A549 treated with DMSO at 1 μM for 4 hours (cell line): Measurements from ENCODE around the gene HIVEP3. TPM values are rescaled to one million over a fixed set of nuclear protein-coding genes. Genes with fewer than 3 reads are reported as not detected.

ENCODE experiments used
- total RNA-seq: library from RNA; stranded (reverse); fragments of 200-300 nt; extraction: Qiagen RNA extraction; gene quantifications from 5 replicates; pipeline ENCODE4 v1.2.3, GENCODE V29; 2022; ENCODE audit warnings: low read depth

HIVEP3 gene
- 2.6 to 3.4 TPM (median 2.9 TPM) in 5 replicates for total RNA-seq

GRCh38 chr1:41918450-41919043 is at the start of gene HIVEP3:
HIVEP3 (minus strand) TSS chr1:41918922.

GRCh38 chr1:41484402-41485241 is 434.1 kb downstream of the HIVEP3 start, which contains the start of gene EDN2:
EDN2 (minus strand) TSS chr1:41484683; CDS start chr1:41484601, 82 bp downstream.

Other genes starting within 250 kb of the HIVEP3 start
- 0.21 to 0.45 TPM in 2 of 5 replicates, not detected in the others for gene GUCA2B, start 234.5 kb upstream of the HIVEP3 start, total RNA-seq
- gene GUCA2A, start 245.8 kb upstream of the HIVEP3 start, total RNA-seq: not detected in 5 replicates